Stimulated activated CD8-positive, alpha-beta memory T cell treated with anti-CD3 and anti-CD28 coated beads, Interleukin-4, amount 100 ng/mL, for 1 hour (primary cell): ENCODE measurements around the gene CSTF3.

Experiments
- DNase-seq, 2 donors: peaks; one replicate each; pipeline ENCODE4 v3.0.0-alpha.2; 2020; ENCODE audit warnings: low read depth in 2 of 2, low spot score in 1 of 2

The CSTF3 gene

GRCh38 chr11:33044285-33044756, 117.0 kb downstream of the CSTF3 start:
- DNase-seq = no peak

- no peak for DNase-seq
Measured at GRCh38 chr11:33043221-33043830, 118.0 kb downstream of the CSTF3 start.

GRCh38 chr11:33040862-33041453, 120.3 kb downstream of the CSTF3 start:
- no peak for DNase-seq

GRCh38 chr11:33040033-33040861, 121.0 kb downstream of the CSTF3 start:
- DNase-seq = no peak

GRCh38 chr11:33039274-33040032, 121.8 kb downstream of the CSTF3 start, which contains the start of gene TCP11L1:
TCP11L1 (plus strand) TSS chr11:33039572; CDS start chr11:33043774, 4,202 bp downstream.
- DNase-seq = peak; percentile 50 to 66

- no peak for DNase-seq
Measured at GRCh38 chr11:33035011-33035410, 126.3 kb downstream of the CSTF3 start.
